ENCODE measurements around the gene ESR2.

The ESR2 gene

DNA sequence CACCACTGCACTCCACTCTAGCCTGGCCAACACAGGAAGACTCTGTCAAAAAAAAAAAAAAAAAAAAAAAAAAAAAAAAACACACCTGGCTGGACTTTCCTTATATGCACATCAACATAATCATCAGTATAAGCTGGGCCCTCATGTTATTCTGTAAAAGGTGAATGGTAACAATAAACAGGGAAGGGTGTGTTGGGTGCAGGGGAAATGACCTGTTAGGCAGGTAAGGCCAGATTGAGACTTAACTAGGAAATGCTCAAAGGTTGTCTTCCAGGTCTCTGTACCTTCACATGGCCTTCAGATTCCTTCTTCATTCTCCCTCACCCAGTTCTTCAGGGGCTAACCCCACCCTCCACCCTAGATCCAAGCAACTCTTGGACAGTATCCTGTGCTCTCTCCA, 47.5 kb downstream of the ESR2 start:
- Histone ChIP-seq H3K36me3 (ENCODE audit: control insufficient read depth, insufficient read depth, low read length) (no peaks in the 10 kb centered on the region), H3K27me3 (replicated peaks; ENCODE audit: control insufficient read depth, insufficient read depth, low read length) (no peaks in the 10 kb centered on the region), H3K4me3 (replicated peaks; ENCODE audit: low read depth, low read length) (no peak overlapping the region)
- TF ChIP-seq, protein P1, sequence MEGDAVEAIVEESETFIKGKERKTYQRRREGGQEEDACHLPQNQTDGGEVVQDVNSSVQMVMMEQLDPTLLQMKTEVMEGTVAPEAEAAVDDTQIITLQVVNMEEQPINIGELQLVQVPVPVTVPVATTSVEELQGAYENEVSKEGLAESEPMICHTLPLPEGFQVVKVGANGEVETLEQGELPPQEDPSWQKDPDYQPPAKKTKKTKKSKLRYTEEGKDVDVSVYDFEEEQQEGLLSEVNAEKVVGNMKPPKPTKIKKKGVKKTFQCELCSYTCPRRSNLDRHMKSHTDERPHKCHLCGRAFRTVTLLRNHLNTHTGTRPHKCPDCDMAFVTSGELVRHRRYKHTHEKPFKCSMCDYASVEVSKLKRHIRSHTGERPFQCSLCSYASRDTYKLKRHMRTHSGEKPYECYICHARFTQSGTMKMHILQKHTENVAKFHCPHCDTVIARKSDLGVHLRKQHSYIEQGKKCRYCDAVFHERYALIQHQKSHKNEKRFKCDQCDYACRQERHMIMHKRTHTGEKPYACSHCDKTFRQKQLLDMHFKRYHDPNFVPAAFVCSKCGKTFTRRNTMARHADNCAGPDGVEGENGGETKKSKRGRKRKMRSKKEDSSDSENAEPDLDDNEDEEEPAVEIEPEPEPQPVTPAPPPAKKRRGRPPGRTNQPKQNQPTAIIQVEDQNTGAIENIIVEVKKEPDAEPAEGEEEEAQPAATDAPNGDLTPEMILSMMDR (IDR thresholded peaks at IDR 0.05; ENCODE audit: insufficient read depth, low read length, poor library complexity, severe bottlenecking) = no peak
- DNase-seq (ENCODE audit: extremely low read depth, insufficient read length) = no peak

DNA sequence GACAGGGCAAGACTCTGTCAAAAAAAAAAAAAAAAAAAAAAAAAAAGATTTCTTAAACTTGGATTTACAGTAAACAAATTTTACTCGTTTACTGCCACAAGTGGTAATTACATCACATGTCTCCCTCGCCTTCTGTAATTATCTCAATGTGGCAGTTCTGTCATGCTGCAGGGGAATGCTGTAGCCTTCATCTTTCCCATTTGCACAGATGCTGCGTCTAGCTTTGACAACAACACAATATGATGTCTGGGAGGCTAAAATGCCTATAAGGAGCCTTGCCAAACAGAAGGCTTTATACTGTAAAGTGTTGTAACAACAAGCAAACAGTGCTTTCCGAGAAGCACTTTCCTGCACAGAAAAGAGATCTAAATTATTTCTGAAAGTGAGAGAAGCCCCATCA, 48.7 kb downstream of the ESR2 start:
- H3K27me3 ChIP-seq (replicated peaks; ENCODE audit: control insufficient read depth, insufficient read depth, low read length) = no peaks in the 10 kb centered on the region
- no peak for DNase-seq (ENCODE audit: extremely low read depth, insufficient read length)
- TF ChIP-seq, protein P1 (IDR thresholded peaks at IDR 0.05; ENCODE audit: insufficient read depth, low read length, poor library complexity, severe bottlenecking) = no peak
- no peaks in the 10 kb centered on the region for H3K36me3 ChIP-seq (ENCODE audit: control insufficient read depth, insufficient read depth, low read length)
- no peak overlapping the region for H3K4me3 ChIP-seq (replicated peaks; ENCODE audit: low read depth, low read length)

DNA sequence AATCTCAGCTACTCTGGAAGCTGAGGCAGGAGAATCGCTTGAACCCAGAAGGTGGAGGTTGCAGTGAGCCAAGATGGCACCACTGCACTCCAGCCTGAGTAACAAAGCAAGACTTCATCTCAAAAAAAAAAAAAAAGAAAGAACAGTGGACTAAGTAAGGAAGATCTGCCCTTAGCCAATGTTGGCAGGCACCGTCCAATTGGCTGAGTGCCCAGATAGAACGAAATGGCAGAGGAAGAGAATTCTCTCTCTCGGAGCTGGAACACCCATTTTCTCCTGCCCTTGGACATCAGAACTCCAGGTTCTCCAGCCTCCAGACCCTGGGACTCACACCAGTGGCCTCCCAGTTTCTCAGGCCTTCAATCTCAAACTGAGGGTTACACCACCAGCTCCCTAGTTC, 49.9 kb downstream of the ESR2 start:
- TF ChIP-seq, protein P1 (IDR thresholded peaks at IDR 0.05; ENCODE audit: insufficient read depth, low read length, poor library complexity, severe bottlenecking) = no peak
- Histone ChIP-seq H3K36me3 (ENCODE audit: control insufficient read depth, insufficient read depth, low read length) (no peaks in the 10 kb centered on the region), H3K4me3 (replicated peaks; ENCODE audit: low read depth, low read length) (no peak overlapping the region), H3K27me3 (replicated peaks; ENCODE audit: control insufficient read depth, insufficient read depth, low read length) (no peaks in the 10 kb centered on the region)
- no peak for DNase-seq (ENCODE audit: extremely low read depth, insufficient read length)

DNA sequence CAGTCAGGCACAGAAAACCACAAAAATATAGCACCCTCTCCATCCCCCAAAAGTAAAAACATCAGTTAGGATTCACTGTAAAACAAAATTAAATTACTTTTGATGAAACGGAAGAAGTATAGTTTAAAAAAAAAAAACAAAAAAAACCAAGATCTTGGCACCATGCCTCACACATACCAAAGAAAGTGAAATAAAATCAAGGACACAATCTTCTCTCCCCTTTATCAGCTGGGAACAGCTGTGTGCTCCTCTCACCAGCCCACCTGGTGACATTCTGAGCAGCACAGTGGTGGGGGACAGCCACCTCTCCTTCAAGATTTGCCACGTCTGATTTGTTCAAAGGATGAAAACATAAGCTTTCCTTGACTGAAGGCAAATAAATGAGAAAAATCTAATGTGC, 55.5 kb downstream of the ESR2 start:
- no peaks in the 10 kb centered on the region for H3K36me3 ChIP-seq (ENCODE audit: control insufficient read depth, insufficient read depth, low read length)
- DNase-seq (ENCODE audit: extremely low read depth, insufficient read length) = no peak

DNA sequence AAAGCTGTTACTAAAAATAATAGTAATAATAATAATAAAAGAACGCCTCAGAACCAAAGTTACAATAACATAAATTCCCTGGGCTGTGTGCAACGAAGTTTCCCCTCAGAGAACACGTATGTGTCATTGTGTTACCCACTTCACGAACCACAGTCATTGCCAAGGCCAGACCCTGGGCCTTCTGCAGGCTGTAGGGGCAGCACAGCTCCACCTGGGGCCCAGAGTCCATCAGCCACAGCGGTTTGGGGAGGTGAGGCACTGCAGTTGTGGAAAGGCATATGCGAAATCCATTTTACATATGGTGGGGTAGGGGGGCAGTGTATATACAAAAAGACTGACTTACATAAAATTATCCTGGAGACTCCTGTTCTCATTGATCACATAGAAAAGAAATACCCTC, 56.1 kb downstream of the ESR2 start:
- TF ChIP-seq, protein P1 (IDR thresholded peaks at IDR 0.05; ENCODE audit: insufficient read depth, low read length, poor library complexity, severe bottlenecking) = no peak
- Histone ChIP-seq H3K36me3 (ENCODE audit: control insufficient read depth, insufficient read depth, low read length) (no peaks in the 10 kb centered on the region), H3K27me3 (replicated peaks; ENCODE audit: control insufficient read depth, insufficient read depth, low read length) (no peaks in the 10 kb centered on the region), H3K4me3 (replicated peaks; ENCODE audit: low read depth, low read length) (no peak overlapping the region)
- no peak for DNase-seq (ENCODE audit: extremely low read depth, insufficient read length)

More for the DNA sequence above, 55.5 kb downstream of the ESR2 start:
- Histone ChIP-seq H3K4me3 (replicated peaks; ENCODE audit: low read depth, low read length) (no peak overlapping the region), H3K27me3 (replicated peaks; ENCODE audit: control insufficient read depth, insufficient read depth, low read length) (no peaks in the 10 kb centered on the region)
- TF ChIP-seq, protein P1 (IDR thresholded peaks at IDR 0.05; ENCODE audit: insufficient read depth, low read length, poor library complexity, severe bottlenecking) = no peak

Measured in GM06990 (cell line).